Thyroid gland (tissue), 4 donors: Measurements from ENCODE around the gene ARSJ. TPM values are rescaled to one million over a fixed set of nuclear protein-coding genes. Genes with fewer than 3 reads are reported as not detected.

Experiments
- DNase-seq, 2 donors: peaks; one replicate each; pipeline ENCODE4 v3.0.0-alpha.2; 2019
- H3K27ac ChIP-seq, 3 donors: fragments of 200-600 bp; sonication (generic); 1 replicate in 2 of 3; 2 replicates in 1 of 3; pipeline ENCODE4 v1.5.1; 2016 to 2019; ENCODE audit warnings: mild to moderate bottlenecking in 1 of 3, moderate library complexity in 1 of 3
- H3K27me3 ChIP-seq: fragments of 200-600 bp; sonication (generic); one replicate; pipeline ENCODE4 v1.5.1; 2019
- H3K36me3 ChIP-seq, 2 donors: fragments of 200-600 bp; sonication (generic); one replicate each; pipeline ENCODE4 v1.5.1; 2016 to 2019
- H3K4me1 ChIP-seq, 2 donors: fragments of 200-600 bp; sonication (generic); one replicate each; pipeline ENCODE4 v1.5.1; 2017 to 2019
- H3K4me3 ChIP-seq, 3 donors: fragments of 200-600 bp; sonication (generic); replicated peaks in 1 of 3; 1 replicate in 2 of 3; 2 replicates in 1 of 3; pipeline ENCODE4 v1.5.1; 2016; ENCODE audit warnings: mild to moderate bottlenecking in 1 of 3
- H3K9me3 ChIP-seq: fragments of 200-600 bp; sonication (generic); one replicate; pipeline ENCODE4 v1.5.1; 2017
- POLR2A ChIP-seq, 2 donors: fragments of 450-650 bp; IDR thresholded peaks; one replicate each; pipeline ENCODE4 v1.6.1; 2017; ENCODE audit warnings: antibody characterized with exemption in 2 of 2, mild to moderate bottlenecking in 2 of 2, moderate library complexity in 1 of 2
- WGBS, 2 donors: methylation state at CpG; one replicate each; pipeline ENCODE4 v1.1.5; 2017; 5-methylcytosine and 5-hydroxymethylcytosine counted together
- intact Hi-C: fragments of 100-400 bp; cut with DNase I; formaldehyde crosslinking; loops from one replicate; pipeline ENCODE4 v1.15.1; 2023
- total RNA-seq, 4 donors: library from RNA; depleted of rRNA; stranded (reverse); fragments of >200 nt; gene quantifications; one replicate each; pipeline ENCODE4 v1.2.3, GENCODE V29; 2016
- TF ChIP-seq, protein P1 (sequence below), 6 experiments: fragments of 200-600 bp in 3 of 6; fragments of 450-650 bp in 3 of 6; sonication (generic) in 3 of 6; IDR thresholded peaks; one replicate each; pipeline ENCODE4 v1.5.1; 2016 to 2019; ENCODE audit warnings: antibody characterized with exemption in 6 of 6, mild to moderate bottlenecking in 2 of 6, inconsistent platforms in 1 of 6, moderate library complexity in 1 of 6

Gene ARSJ
- total RNA-seq, 4 donors from 2014 or later, result 1.6 to 3.4 (median 2.7) TPM

DNA sequence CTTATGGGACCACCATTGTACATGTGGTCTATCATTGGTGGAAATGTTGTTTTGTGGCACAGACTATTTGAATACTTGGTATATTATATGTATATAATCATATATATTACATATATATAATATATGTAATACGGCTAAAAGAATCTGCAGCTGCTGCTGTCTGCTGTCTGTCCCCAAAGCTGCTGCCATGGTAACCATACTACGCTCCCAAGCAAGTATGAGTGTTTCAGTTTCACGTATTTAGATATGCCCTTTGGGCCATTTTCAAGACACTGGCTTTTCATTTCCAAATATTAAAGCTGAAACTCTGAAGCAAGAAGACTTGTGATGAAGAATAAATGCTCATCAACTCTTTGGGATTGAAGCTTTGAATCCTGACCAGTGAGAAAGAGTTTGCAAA, 42.0 kb upstream of the ARSJ start:
- intact Hi-C loops, result no loop called here
- Histone ChIP-seq H3K9me3 (no peaks in the 10 kb centered on the region), H3K4me3 (no peak overlapping the region), H3K36me3 (no peaks in the 10 kb centered on the region), H3K4me1 (no peaks in the 10 kb centered on the region), H3K27me3 (no peaks in the 10 kb centered on the region), H3K27ac (no peak overlapping the region)
- TF ChIP-seq, protein P1, sequence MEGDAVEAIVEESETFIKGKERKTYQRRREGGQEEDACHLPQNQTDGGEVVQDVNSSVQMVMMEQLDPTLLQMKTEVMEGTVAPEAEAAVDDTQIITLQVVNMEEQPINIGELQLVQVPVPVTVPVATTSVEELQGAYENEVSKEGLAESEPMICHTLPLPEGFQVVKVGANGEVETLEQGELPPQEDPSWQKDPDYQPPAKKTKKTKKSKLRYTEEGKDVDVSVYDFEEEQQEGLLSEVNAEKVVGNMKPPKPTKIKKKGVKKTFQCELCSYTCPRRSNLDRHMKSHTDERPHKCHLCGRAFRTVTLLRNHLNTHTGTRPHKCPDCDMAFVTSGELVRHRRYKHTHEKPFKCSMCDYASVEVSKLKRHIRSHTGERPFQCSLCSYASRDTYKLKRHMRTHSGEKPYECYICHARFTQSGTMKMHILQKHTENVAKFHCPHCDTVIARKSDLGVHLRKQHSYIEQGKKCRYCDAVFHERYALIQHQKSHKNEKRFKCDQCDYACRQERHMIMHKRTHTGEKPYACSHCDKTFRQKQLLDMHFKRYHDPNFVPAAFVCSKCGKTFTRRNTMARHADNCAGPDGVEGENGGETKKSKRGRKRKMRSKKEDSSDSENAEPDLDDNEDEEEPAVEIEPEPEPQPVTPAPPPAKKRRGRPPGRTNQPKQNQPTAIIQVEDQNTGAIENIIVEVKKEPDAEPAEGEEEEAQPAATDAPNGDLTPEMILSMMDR (IDR thresholded peaks at IDR 0.05), result no peak
- TF ChIP-seq POLR2A (IDR thresholded peaks at IDR 0.05), result no peak
- no peak for DNase-seq
- 86 to 88% methylated on average over 3 of the region's 3 CpGs for WGBS, 2 donors

DNA sequence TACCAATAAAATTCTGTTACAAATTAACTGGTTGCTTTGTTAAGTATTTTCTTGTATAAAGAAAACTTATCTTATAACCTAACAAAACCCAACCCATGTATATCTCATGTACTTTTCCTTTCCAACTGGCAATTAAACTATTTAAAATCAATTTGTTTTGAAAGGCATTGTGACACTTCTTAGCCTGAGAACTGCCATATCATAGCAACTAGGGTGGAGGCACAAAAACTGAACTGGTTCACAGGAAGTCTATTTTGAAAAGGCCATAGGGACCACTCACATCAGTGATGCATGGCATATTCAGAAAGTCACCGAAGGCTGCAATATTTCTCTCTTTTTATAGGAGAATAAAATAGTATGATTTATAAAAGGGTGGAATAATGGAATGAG, 40.5 kb upstream of the ARSJ start:
- intact Hi-C loops, result no loop called here
- Histone ChIP-seq H3K36me3 (no peaks in the 10 kb centered on the region), H3K4me1 (no peaks in the 10 kb centered on the region), H3K9me3 (no peaks in the 10 kb centered on the region), H3K27ac (no peak overlapping the region), H3K4me3 (no peak overlapping the region), H3K27me3 (no peaks in the 10 kb centered on the region)
- WGBS, 2 donors, result 85 to 88% methylated on average over 1 of the region's 1 CpG
- DNase-seq, result no peak
- TF ChIP-seq POLR2A (IDR thresholded peaks at IDR 0.05), result no peak
- TF ChIP-seq, protein P1 (IDR thresholded peaks at IDR 0.05), result no peak

GRCh38 chr4:114019276-114019968, 40.0 kb upstream of the ARSJ start:
- WGBS, 2 donors, result 40 to 68% methylated on average over 2 of the region's 2 CpGs
- Histone ChIP-seq H3K4me1 (no peaks in the 10 kb centered on the region), H3K36me3 (no peaks in the 10 kb centered on the region), H3K9me3 (no peaks in the 10 kb centered on the region), H3K27me3 (no peaks in the 10 kb centered on the region), H3K27ac (no peak overlapping the region), H3K4me3 (no peak overlapping the region)
- TF ChIP-seq POLR2A (IDR thresholded peaks at IDR 0.05), result no peak
- TF ChIP-seq, protein P1 (IDR thresholded peaks at IDR 0.05), result no peak
- intact Hi-C loops, result no loop called here
- no peak for DNase-seq

GRCh38 chr4:114017120-114017917, 37.9 kb upstream of the ARSJ start:
- 94 to 95% methylated on average over 4 of the region's 4 CpGs for WGBS, 2 donors

More at GRCh38 chr4:114017120-114017917, 37.9 kb upstream of the ARSJ start:
- Histone ChIP-seq H3K4me3 (no peak overlapping the region), H3K4me1 (no peaks in the 10 kb centered on the region), H3K9me3 (no peaks in the 10 kb centered on the region), H3K36me3 (no peaks in the 10 kb centered on the region), H3K27me3 (no peaks in the 10 kb centered on the region), H3K27ac (no peak overlapping the region)
- no peak for DNase-seq
- TF ChIP-seq, protein P1 (IDR thresholded peaks at IDR 0.05), result no peak
- TF ChIP-seq POLR2A (IDR thresholded peaks at IDR 0.05), result no peak
- intact Hi-C loops, result no loop called here
